Smooth muscle cell (in vitro differentiated cells): ENCODE measurements around the gene KCTD16. TPM values are rescaled to one million over a fixed set of nuclear protein-coding genes. Genes with fewer than 3 reads are reported as not detected.

Experiments used
- DNase-seq: peaks from one replicate; lab custom pipeline; 2025; ENCODE audit not compliant: unreplicated experiment; lab: John Stamatoyannopoulos, UW
- H2AFZ ChIP-seq: fragments of 200-600 bp; sonication (generic); 2 replicates; pipeline ENCODE4 v1.6.0; 2016; ENCODE audit warnings: antibody characterized with exemption, low read depth, mild to moderate bottlenecking
- H3F3A ChIP-seq: fragments of 200-600 bp; sonication (generic); 2 replicates; pipeline ENCODE4 v1.6.0; 2017; ENCODE audit warnings: antibody characterized with exemption, low read depth
- H3K27ac ChIP-seq: fragments of 200-600 bp; sonication (generic); 2 replicates; pipeline ENCODE4 v1.5.1; 2016; ENCODE audit warnings: low read depth, mild to moderate bottlenecking
- H3K27me3 ChIP-seq: fragments of 200-600 bp; sonication (generic); 2 replicates; pipeline ENCODE4 v1.6.1; 2016; ENCODE audit warnings: low read depth, mild to moderate bottlenecking
- H3K36me3 ChIP-seq: fragments of 200-600 bp; sonication (generic); 2 replicates; pipeline ENCODE4 v1.5.1; 2016; ENCODE audit warnings: low read depth
- H3K4me1 ChIP-seq: fragments of 200-600 bp; sonication (generic); 2 replicates; pipeline ENCODE4 v1.5.1; 2016; ENCODE audit warnings: low read depth
- H3K4me2 ChIP-seq: fragments of 200-600 bp; sonication (generic); 2 replicates; pipeline ENCODE4 v1.6.0; 2016; ENCODE audit warnings: mild to moderate bottlenecking
- H3K4me3 ChIP-seq: fragments of 200-600 bp; sonication (generic); 2 replicates; pipeline ENCODE4 v1.5.1; 2016; ENCODE audit warnings: mild to moderate bottlenecking
- H3K79me2 ChIP-seq: fragments of 200-600 bp; sonication (generic); 2 replicates; pipeline ENCODE4 v1.6.0; 2016; ENCODE audit warnings: low read depth, mild to moderate bottlenecking
- H3K9ac ChIP-seq: fragments of 200-600 bp; sonication (generic); 2 replicates; pipeline ENCODE4 v1.6.0; 2016; ENCODE audit warnings: low read depth
- H3K9me3 ChIP-seq: fragments of 200-600 bp; sonication (generic); replicated peaks from 2 replicates; pipeline ENCODE4 v1.5.1; 2016; ENCODE audit warnings: low read depth
- H4K20me1 ChIP-seq: fragments of 200-600 bp; sonication (generic); 2 replicates; pipeline ENCODE4 v1.6.0; 2016; ENCODE audit warnings: low read depth
- WGBS: methylation state at CpG from one replicate; pipeline ENCODE4 v1.1.7; 2016; ENCODE audit warnings: low lambda C conversion rate; 5-methylcytosine and 5-hydroxymethylcytosine counted together
- polyA plus RNA-seq: library from polyadenylated mRNA; unstranded; fragments of >200 nt; fragmentation: Nextera tagmentation; extraction: Ambion mirVana; gene quantifications from 2 replicates; pipeline ENCODE4 v1.2.1, GENCODE V29; 2016
- total RNA-seq: library from RNA; depleted of rRNA; stranded (reverse); fragments of >200 nt; gene quantifications from 2 replicates; pipeline ENCODE4 v1.2.3, GENCODE V29; 2014
- TF ChIP-seq, protein P1 (sequence below): fragments of 200-600 bp; sonication (generic); IDR thresholded peaks from 2 replicates; pipeline ENCODE4 v1.5.1; 2017; ENCODE audit warnings: borderline replicate concordance, mild to moderate bottlenecking, antibody characterized with exemption; ENCODE audit not compliant: insufficient read depth, poor library complexity, severe bottlenecking

The KCTD16 gene
- total and polyA plus RNA-seq, 2 experiments from 2014 or later, result 1.6 to 11.1 TPM

DNA sequence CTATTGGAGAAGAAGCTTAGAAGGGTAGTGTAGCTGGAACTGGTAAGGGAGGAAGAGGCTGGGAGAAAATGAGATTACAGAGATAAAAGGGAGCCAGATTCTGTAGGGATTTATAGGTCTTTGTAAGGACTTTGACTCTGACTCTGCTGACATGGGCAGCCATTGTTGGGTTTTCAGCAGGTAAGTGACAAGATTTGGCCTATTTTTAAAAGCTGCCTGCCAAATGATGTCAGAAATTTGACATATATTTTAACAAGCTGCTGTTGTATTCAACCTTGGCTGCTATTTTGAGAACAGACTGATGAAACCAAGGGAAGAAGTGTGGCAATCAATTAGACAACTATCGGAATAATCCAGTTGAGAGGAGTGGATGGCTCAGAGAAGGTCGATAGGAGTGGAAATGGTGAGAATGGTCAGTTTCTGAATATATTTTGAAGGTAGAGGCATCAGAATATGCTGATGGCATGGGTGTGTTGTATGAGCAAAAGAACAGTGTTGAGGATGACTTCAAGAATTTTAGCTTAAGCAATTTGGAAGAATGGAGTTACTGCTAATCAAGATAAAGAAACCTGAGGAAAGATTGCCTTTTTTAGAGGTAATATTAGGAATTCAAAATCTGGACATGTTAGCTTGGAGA is 56.8 kb downstream of the KCTD16 start:
- Histone ChIP-seq H3K27me3 (no peaks in the 10 kb centered on the region), H3K27ac (no peak overlapping the region), H3K4me2 (no peak overlapping the region), H3F3A (no peaks in the 10 kb centered on the region), H3K79me2 (peaks cover 12% of the 10 kb centered on the region), H3K4me1 (no peaks in the 10 kb centered on the region), H3K9ac (no peak overlapping the region), H2AFZ (no peak overlapping the region), H3K36me3 (peaks cover 2% of the 10 kb centered on the region), H3K4me3 (no peak overlapping the region), H3K9me3 (no peaks in the 10 kb centered on the region), H4K20me1 (peaks cover 81% of the 10 kb centered on the region)
- WGBS, result 88% methylated on average over 2 of the region's 2 CpGs
- DNase-seq, result no peak
- TF ChIP-seq, protein P1, sequence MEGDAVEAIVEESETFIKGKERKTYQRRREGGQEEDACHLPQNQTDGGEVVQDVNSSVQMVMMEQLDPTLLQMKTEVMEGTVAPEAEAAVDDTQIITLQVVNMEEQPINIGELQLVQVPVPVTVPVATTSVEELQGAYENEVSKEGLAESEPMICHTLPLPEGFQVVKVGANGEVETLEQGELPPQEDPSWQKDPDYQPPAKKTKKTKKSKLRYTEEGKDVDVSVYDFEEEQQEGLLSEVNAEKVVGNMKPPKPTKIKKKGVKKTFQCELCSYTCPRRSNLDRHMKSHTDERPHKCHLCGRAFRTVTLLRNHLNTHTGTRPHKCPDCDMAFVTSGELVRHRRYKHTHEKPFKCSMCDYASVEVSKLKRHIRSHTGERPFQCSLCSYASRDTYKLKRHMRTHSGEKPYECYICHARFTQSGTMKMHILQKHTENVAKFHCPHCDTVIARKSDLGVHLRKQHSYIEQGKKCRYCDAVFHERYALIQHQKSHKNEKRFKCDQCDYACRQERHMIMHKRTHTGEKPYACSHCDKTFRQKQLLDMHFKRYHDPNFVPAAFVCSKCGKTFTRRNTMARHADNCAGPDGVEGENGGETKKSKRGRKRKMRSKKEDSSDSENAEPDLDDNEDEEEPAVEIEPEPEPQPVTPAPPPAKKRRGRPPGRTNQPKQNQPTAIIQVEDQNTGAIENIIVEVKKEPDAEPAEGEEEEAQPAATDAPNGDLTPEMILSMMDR, result no peak

GRCh38 chr5:144230806-144231205 is 60.1 kb downstream of the KCTD16 start:
- no peaks in the 10 kb centered on the region for H3F3A ChIP-seq
- TF ChIP-seq, protein P1, result no peak
- H3K9ac ChIP-seq, result no peak overlapping the region
- no peaks in the 10 kb centered on the region for H3K27me3 ChIP-seq
- H3K4me1 ChIP-seq, result no peaks in the 10 kb centered on the region
- 95% methylated on average over 4 of the region's 4 CpGs for WGBS
- H3K79me2 ChIP-seq, result peaks cover 24% of the 10 kb centered on the region
- H2AFZ ChIP-seq, result no peak overlapping the region
- H3K4me3 ChIP-seq, result no peak overlapping the region
- no peaks in the 10 kb centered on the region for H3K9me3 ChIP-seq
- H3K27ac ChIP-seq, result no peak overlapping the region
- no peak for DNase-seq
- no peaks in the 10 kb centered on the region for H3K36me3 ChIP-seq
- H4K20me1 ChIP-seq, result peaks cover 91% of the 10 kb centered on the region
- no peak overlapping the region for H3K4me2 ChIP-seq

DNA sequence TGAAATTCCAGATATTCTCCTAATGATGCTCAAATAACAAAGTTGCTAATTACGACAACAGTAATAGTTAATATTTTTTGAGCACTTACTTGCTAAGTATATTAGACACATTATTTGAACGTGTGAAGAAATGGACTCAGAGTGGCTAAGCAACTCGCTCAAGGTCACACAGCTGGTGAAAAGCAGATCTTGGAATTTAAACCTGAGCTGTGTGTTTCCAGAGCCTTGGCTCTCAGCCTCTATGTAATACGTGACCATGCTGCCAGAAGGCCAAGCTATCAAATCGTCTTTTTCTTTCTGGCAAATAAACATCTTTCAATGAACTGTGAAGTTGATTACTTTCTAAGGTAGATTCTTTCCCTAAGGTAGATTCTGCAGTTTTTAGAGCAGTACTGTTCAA is 61.6 kb downstream of the KCTD16 start:
- 97% methylated on average over 5 of the region's 5 CpGs for WGBS
- TF ChIP-seq, protein P1, result no peak
- no peaks in the 10 kb centered on the region for H3K27me3 ChIP-seq

GRCh38 chr5:144236499-144236898 is 65.8 kb downstream of the KCTD16 start:
- Histone ChIP-seq H3K27ac (no peak overlapping the region), H3K36me3 (no peaks in the 10 kb centered on the region), H2AFZ (no peak overlapping the region), H3K4me1 (no peaks in the 10 kb centered on the region), H3K4me2 (no peak overlapping the region), H3K4me3 (no peak overlapping the region), H3K9ac (no peak overlapping the region), H3K27me3 (no peaks in the 10 kb centered on the region), H3K9me3 (no peaks in the 10 kb centered on the region), H4K20me1 (peaks cover 94% of the 10 kb centered on the region), H3K79me2 (peaks cover 22% of the 10 kb centered on the region), H3F3A (no peaks in the 10 kb centered on the region)
- TF ChIP-seq, protein P1, result no peak
- DNase-seq, result no peak
- 90% methylated on average over 2 of the region's 2 CpGs for WGBS

More for the DNA sequence above, 61.6 kb downstream of the KCTD16 start:
- no peak overlapping the region for H3K4me2 ChIP-seq
- H3K36me3 ChIP-seq, result no peaks in the 10 kb centered on the region
- H3K27ac ChIP-seq, result no peak overlapping the region
- H3K9me3 ChIP-seq, result no peaks in the 10 kb centered on the region
- H3K9ac ChIP-seq, result no peak overlapping the region
- no peak overlapping the region for H2AFZ ChIP-seq
- H3K4me1 ChIP-seq, result no peaks in the 10 kb centered on the region
- no peaks in the 10 kb centered on the region for H3F3A ChIP-seq
- DNase-seq, result no peak
- no peak overlapping the region for H3K4me3 ChIP-seq
- H3K79me2 ChIP-seq, result peaks cover 24% of the 10 kb centered on the region
- H4K20me1 ChIP-seq, result peaks cover 91% of the 10 kb centered on the region
